SH-SY5Y (cell line): ENCODE results near the gene PRDX1.

Experiments used
- GATA2 ChIP-seq: IDR thresholded peaks from 2 replicates; pipeline ENCODE4 v1.6.1; 2011; ENCODE audit warnings: mild to moderate bottlenecking, low read depth, low read length
- GATA3 ChIP-seq: IDR thresholded peaks from 2 replicates; pipeline ENCODE4 v1.6.1; 2011; ENCODE audit warnings: low read depth, mild to moderate bottlenecking, low read length, moderate library complexity

DNA sequence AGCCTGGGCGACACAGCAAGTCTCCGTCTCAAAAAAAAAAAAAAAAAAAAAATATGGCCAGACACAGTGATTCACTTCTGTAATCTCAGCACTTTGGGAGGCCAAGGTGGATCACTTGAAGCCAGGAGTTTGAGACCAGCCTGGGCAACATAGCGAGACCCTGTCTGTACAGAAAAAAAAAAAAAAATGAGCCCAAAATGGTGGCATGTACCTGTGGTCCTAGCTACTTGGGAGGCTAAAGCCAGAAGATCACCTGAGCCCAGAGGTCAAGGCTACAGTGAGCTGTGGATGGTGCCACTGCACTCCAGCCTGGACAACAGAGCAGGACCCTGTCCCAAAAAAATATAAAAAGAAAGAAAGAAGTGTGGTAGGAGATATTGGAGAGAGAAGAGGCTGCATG is 29.0 kb downstream of the PRDX1 start:
- no peak for TF ChIP-seq GATA2
- TF ChIP-seq GATA3, result no peak
